Measurements from ENCODE around the gene LRIF1.

The LRIF1 gene

GRCh38 chr1:110898734-110899457 lies 64.8 kb downstream of the LRIF1 start:
- TF ChIP-seq, protein P1, sequence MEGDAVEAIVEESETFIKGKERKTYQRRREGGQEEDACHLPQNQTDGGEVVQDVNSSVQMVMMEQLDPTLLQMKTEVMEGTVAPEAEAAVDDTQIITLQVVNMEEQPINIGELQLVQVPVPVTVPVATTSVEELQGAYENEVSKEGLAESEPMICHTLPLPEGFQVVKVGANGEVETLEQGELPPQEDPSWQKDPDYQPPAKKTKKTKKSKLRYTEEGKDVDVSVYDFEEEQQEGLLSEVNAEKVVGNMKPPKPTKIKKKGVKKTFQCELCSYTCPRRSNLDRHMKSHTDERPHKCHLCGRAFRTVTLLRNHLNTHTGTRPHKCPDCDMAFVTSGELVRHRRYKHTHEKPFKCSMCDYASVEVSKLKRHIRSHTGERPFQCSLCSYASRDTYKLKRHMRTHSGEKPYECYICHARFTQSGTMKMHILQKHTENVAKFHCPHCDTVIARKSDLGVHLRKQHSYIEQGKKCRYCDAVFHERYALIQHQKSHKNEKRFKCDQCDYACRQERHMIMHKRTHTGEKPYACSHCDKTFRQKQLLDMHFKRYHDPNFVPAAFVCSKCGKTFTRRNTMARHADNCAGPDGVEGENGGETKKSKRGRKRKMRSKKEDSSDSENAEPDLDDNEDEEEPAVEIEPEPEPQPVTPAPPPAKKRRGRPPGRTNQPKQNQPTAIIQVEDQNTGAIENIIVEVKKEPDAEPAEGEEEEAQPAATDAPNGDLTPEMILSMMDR (IDR thresholded peaks at IDR 0.05; ENCODE audit: low read depth, low read length, missing control alignments) = no peak
- H3K4me3 ChIP-seq (ENCODE audit: low read depth, low read length) = no peak overlapping the region
- no peak for DNase-seq (ENCODE audit: low read depth)

GRCh38 chr1:110897681-110898080 lies 66.0 kb downstream of the LRIF1 start:
- H3K4me3 ChIP-seq (ENCODE audit: low read depth, low read length) = no peak overlapping the region
- DNase-seq (ENCODE audit: low read depth) = no peak
- TF ChIP-seq, protein P1 (IDR thresholded peaks at IDR 0.05; ENCODE audit: low read depth, low read length, missing control alignments) = no peak

Measured in GM12864 (cell line).